Loucy (cell line): Measurements from ENCODE around the gene SFRP2.

ENCODE experiments used
- H2AFZ ChIP-seq: fragments of 200-600 bp; sonication (generic); 2 replicates; pipeline ENCODE4 v1.6.0; 2016; ENCODE audit warnings: antibody characterized with exemption, mild to moderate bottlenecking, low read length, moderate library complexity
- H3F3A ChIP-seq: fragments of 200-600 bp; 2 replicates; pipeline ENCODE4 v1.6.0; 2016; ENCODE audit warnings: antibody characterized with exemption, low read depth, mild to moderate bottlenecking
- H3K27me3 ChIP-seq: fragments of 200-600 bp; sonication (generic); 2 replicates; pipeline ENCODE4 v1.6.1; 2014; ENCODE audit warnings: low read length, mild to moderate bottlenecking; ENCODE audit not compliant: insufficient read depth, poor library complexity, severe bottlenecking
- H3K36me3 ChIP-seq: fragments of 200-600 bp; sonication (generic); 2 replicates; pipeline ENCODE4 v1.6.1; 2016; ENCODE audit warnings: low read length; ENCODE audit not compliant: insufficient read depth
- H3K4me1 ChIP-seq: fragments of 200-600 bp; sonication (generic); 2 replicates; pipeline ENCODE4 v1.5.1; 2014; ENCODE audit warnings: low read length, mild to moderate bottlenecking; ENCODE audit not compliant: insufficient read depth, poor library complexity, severe bottlenecking
- H3K4me2 ChIP-seq: fragments of 200-600 bp; sonication (generic); 2 replicates; pipeline ENCODE4 v1.6.0; 2014; ENCODE audit warnings: antibody characterized with exemption, low read length, low read depth, mild to moderate bottlenecking; ENCODE audit not compliant: poor library complexity, severe bottlenecking
- H3K4me3 ChIP-seq: fragments of 200-600 bp; sonication (generic); 2 replicates; pipeline ENCODE4 v1.5.1; 2014; ENCODE audit warnings: low read length, mild to moderate bottlenecking, mixed read lengths; ENCODE audit not compliant: poor library complexity, severe bottlenecking
- H3K79me2 ChIP-seq: fragments of 200-600 bp; sonication (generic); 2 replicates; pipeline ENCODE4 v1.6.1; 2014; ENCODE audit warnings: low read length; ENCODE audit not compliant: insufficient read depth
- H3K9ac ChIP-seq: fragments of 200-600 bp; sonication (generic); 2 replicates; pipeline ENCODE4 v1.6.0; 2014; ENCODE audit warnings: mild to moderate bottlenecking, low read depth, low read length, moderate library complexity; ENCODE audit not compliant: poor library complexity, severe bottlenecking
- H3K9me2 ChIP-seq: fragments of 200-600 bp; sonication (generic); replicated peaks from 2 replicates; pipeline ENCODE4 v1.6.1; 2016; ENCODE audit warnings: low read depth, low read length, mixed read lengths
- H3K9me3 ChIP-seq: fragments of 200-600 bp; sonication (generic); 2 replicates; pipeline ENCODE4 v1.6.1; 2014; ENCODE audit warnings: mild to moderate bottlenecking, antibody characterized with exemption, low read length, low read depth; ENCODE audit not compliant: insufficient read depth
- H4K20me1 ChIP-seq: fragments of 200-600 bp; sonication (generic); 2 replicates; pipeline ENCODE4 v1.6.0; 2014; ENCODE audit warnings: antibody characterized with exemption, low read length, mild to moderate bottlenecking; ENCODE audit not compliant: insufficient read depth, poor library complexity, severe bottlenecking
- CTCF ChIP-seq: fragments of 200-600 bp; sonication (generic); conservative IDR thresholded peaks from 2 replicates; pipeline ENCODE4 v1.5.1; 2014; ENCODE audit warnings: mild to moderate bottlenecking, antibody characterized with exemption, low read length
- EZH2phosphoT487 ChIP-seq: fragments of 200-600 bp; IDR thresholded peaks from 2 replicates; pipeline ENCODE4 v1.6.1; 2018; ENCODE audit warnings: antibody characterized with exemption, mild to moderate bottlenecking, moderate library complexity, borderline replicate concordance

SFRP2 gene

GRCh38 chr4:153782581-153782980 is 6.3 kb downstream of the SFRP2 start:
- Histone ChIP-seq H3K9ac (no peak overlapping the region), H3K4me2 (peak overlapping the region; percentile 29), H3K9me3 (no peaks in the 10 kb centered on the region), H2AFZ (no peak overlapping the region), H3K4me3 (no peak overlapping the region), H3K79me2 (no peaks in the 10 kb centered on the region), H3K27me3 (no peaks in the 10 kb centered on the region), H4K20me1 (no peaks in the 10 kb centered on the region), H3F3A (no peaks in the 10 kb centered on the region), H3K4me1 (peaks cover 27% of the 10 kb centered on the region), H3K36me3 (no peaks in the 10 kb centered on the region), H3K9me2 (no peaks in the 10 kb centered on the region)
- TF ChIP-seq CTCF (no peak), EZH2phosphoT487 (no peak)

- H4K20me1 ChIP-seq = no peaks in the 10 kb centered on the region
- H3K36me3 ChIP-seq = no peaks in the 10 kb centered on the region
- no peaks in the 10 kb centered on the region for H3K79me2 ChIP-seq
- no peak overlapping the region for H3K9ac ChIP-seq
- H3K9me3 ChIP-seq = no peaks in the 10 kb centered on the region
- H2AFZ ChIP-seq = peak overlapping the region; percentile 37; the same call in 1 of the 2 replicates
- no peaks in the 10 kb centered on the region for H3K9me2 ChIP-seq
- H3K4me3 ChIP-seq = no peak overlapping the region
- H3K27me3 ChIP-seq = no peaks in the 10 kb centered on the region
- no peaks in the 10 kb centered on the region for H3F3A ChIP-seq
- TF ChIP-seq CTCF (peak; percentile 41), EZH2phosphoT487 (no peak)
- peak overlapping the region; percentile 29 for H3K4me2 ChIP-seq
- H3K4me1 ChIP-seq = peaks cover 27% of the 10 kb centered on the region
Observed at GRCh38 chr4:153781717-153782416, 7.0 kb downstream of the SFRP2 start.

GRCh38 chr4:153781280-153781679 is 7.6 kb downstream of the SFRP2 start:
- peak overlapping the region; percentile 29 for H3K4me2 ChIP-seq
- H3K4me1 ChIP-seq = peaks cover 27% of the 10 kb centered on the region
- no peaks in the 10 kb centered on the region for H3K27me3 ChIP-seq
- H3K9ac ChIP-seq = no peak overlapping the region
- H3K79me2 ChIP-seq = no peaks in the 10 kb centered on the region
- H3K36me3 ChIP-seq = no peaks in the 10 kb centered on the region
- no peak overlapping the region; the same call in 1 of the 2 replicates for H2AFZ ChIP-seq
- no peak overlapping the region for H3K4me3 ChIP-seq
- H4K20me1 ChIP-seq = no peaks in the 10 kb centered on the region
- no peaks in the 10 kb centered on the region for H3K9me3 ChIP-seq
- TF ChIP-seq CTCF (no peak), EZH2phosphoT487 (no peak)
- no peaks in the 10 kb centered on the region for H3F3A ChIP-seq
- H3K9me2 ChIP-seq = no peaks in the 10 kb centered on the region
